GM19099 (cell line): ENCODE measurements around the gene OSBPL2.
A peak's percentile ranks its signal among the peaks of the same experiment; 100 is the strongest.

Source experiments
- POLR2A ChIP-seq: IDR thresholded peaks from 3 replicates; pipeline ENCODE4 v1.6.1; 2011; ENCODE audit warnings: low read depth; ENCODE audit not compliant: insufficient read length; ENCODE audit errors: extremely low read depth

Gene OSBPL2

DNA sequence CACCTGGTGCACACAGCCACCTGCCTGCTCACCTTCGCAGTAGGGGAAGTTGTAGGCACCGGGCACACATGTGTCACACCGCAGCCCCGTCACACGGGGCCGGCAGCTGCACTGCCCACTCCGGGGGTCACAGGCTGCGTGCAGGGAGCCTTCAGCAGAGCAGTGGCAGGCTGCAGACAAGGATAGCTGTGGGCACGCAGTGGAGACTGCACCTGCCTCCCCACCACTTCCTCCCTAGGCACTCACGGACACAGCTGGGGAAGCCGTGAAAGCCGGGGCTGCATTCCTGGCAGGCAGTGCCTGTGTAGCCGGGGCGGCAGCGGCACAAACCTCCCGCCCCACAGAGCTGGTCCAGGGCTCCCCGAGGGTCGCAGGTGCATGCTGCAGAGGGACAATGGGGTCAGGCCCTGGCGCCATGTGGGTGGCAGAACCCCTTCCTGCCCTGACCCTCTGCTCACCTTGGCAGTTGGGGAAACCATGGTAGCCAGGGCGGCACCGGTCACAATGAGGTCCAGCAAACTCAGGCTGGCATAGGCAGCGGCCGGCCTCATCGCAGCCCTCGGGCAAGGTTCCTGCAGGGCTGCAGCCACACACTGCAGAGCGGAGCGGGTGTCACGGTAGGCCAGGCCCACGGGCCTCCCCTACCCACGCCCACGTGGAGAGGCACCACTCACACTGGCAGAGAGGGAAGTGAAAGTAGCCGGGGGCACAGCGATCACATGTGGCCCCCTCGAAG lies 99.4 kb downstream of the OSBPL2 start:
- TF ChIP-seq POLR2A = peak; percentile 37

DNA sequence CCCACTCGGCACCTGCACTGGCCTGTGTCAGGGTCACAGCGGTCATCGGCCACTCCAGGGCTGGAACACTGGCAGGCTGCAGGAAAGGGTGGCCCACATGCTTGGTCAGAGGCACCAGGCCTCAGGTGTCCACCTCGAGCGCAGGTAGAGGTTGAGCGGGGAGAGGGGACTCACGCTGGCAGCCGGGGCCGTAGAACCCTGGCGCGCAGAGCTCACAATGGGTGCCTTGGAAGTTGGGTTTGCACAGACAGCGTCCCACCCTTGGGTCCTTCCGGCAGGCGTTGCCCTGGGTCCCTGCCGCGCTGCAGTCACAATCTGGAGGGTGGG lies 99.9 kb downstream of the OSBPL2 start:
- no peak for TF ChIP-seq POLR2A

DNA sequence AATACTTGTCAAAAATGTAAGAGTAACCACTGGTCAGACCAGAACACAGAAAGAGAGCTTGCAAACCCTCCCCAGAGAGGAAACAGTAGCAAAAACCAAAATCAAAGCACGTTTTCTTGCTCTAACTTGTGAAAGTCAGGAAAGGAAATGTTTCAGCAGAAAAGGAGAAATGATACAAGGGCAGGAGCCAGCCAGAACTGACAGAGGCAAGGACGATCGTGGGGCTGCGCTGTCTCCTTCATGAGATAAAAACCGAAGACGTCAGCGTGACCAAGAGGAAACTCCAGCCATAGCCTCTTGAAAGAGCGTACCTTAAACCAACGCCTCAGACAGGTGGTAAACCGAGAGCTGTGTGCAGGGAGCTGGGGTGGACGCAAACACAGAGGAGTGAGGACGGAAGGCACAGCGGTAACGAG lies 101.3 kb downstream of the OSBPL2 start:
- no peak for TF ChIP-seq POLR2A

DNA sequence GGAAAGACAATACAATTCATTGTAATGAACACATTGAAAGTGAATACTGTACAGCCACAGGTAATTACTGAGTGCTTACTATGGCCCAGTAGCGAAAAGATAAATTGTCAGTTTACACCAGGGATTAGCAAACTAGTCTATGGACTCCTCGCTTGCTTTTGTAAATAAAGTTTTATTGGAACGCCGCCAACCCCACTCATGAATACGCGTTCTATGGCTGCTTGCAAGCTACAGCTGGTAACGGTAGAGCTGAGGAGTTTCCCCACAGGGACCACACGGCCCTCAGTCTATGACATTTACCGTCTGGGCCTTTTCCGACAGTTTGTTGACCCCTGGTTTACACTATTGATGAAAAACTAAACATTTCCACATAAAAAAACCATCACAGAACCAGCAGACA lies 104.6 kb downstream of the OSBPL2 start:
- no peak for TF ChIP-seq POLR2A

DNA sequence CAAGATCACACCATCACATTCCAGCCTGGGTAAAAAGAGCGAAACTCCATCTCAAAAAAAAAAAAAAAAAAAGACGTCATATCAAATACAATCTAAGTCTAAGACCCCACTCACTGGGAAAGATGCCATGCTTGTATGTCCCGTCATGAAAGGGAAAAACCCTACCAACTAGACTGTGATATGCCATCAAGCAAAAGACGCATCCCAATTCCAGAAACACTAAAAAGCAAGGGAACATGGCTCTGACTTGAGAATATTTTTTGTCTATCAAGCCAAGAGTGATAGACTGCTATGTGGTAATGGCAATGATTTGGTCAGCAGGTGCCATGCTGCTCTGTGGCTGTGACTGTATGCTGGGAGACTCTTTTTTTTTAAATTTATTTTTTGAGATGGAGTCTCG lies 105.8 kb downstream of the OSBPL2 start:
- TF ChIP-seq POLR2A = no peak

DNA sequence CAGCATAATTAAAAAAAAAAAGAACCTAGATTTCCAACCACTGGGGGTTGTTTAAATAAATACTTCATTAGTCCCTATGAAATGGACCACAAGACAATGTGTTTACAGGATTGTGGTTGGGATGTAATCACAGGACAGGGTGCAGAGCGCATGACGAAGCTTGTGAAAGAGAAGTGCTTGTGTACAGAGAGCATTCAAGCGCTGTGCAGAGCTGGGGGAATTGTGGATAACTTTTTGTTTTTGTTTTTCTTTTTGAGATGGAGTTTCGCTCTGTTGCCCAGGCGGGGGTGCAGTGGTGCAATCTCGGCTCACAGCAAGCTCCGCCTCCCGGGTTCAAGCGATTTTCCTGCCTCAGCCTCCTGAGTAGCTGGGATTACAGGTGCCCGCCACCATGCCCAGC lies 106.5 kb downstream of the OSBPL2 start:
- no peak for TF ChIP-seq POLR2A
